Neural cell (in vitro differentiated cells): Measurements from ENCODE around the gene GAB1. TPM values are rescaled to one million over a fixed set of nuclear protein-coding genes. Genes with fewer than 3 reads are reported as not detected.

Experiments used
- H2AFZ ChIP-seq: fragments of 200-600, 300-800 bp; sonication (generic), shearing (Covaris generic); 2 replicates; pipeline ENCODE4 v1.6.0; 2014; ENCODE audit warnings: low read depth, mild to moderate bottlenecking, antibody characterized with exemption, low read length, moderate library complexity
- H3F3A ChIP-seq: fragments of 200-600 bp; shearing (Covaris generic); 2 replicates; pipeline ENCODE4 v1.6.1; 2016; ENCODE audit warnings: mild to moderate bottlenecking, moderate library complexity, mixed read lengths, antibody characterized with exemption, low read length; ENCODE audit not compliant: insufficient read depth, poor library complexity, severe bottlenecking
- H3K27ac ChIP-seq: fragments of 200-600, 300-800 bp; sonication (generic), shearing (Covaris generic); 2 replicates; pipeline ENCODE4 v1.5.1; 2014; ENCODE audit warnings: mild to moderate bottlenecking, low read length, moderate library complexity
- H3K27me3 ChIP-seq: fragments of 300-800, 200-600 bp; sonication (generic), shearing (Covaris generic); 2 replicates; pipeline ENCODE4 v1.6.0; 2014; ENCODE audit warnings: mild to moderate bottlenecking, low read depth, low read length, moderate library complexity; ENCODE audit not compliant: insufficient read depth
- H3K36me3 ChIP-seq: fragments of 300-800, 200-600 bp; sonication (generic), shearing (Covaris generic); 2 replicates; pipeline ENCODE4 v1.5.1; 2014; ENCODE audit warnings: mild to moderate bottlenecking, antibody characterized with exemption, low read length, moderate library complexity; ENCODE audit not compliant: insufficient read depth
- H3K4me2 ChIP-seq: fragments of 300-800, 200-600 bp; sonication (generic), shearing (Covaris generic); 2 replicates; pipeline ENCODE4 v1.6.0; 2014; ENCODE audit warnings: mild to moderate bottlenecking, low read length
- H3K4me3 ChIP-seq: fragments of 300-800, 200-600 bp; sonication (generic), shearing (Covaris generic); 2 replicates; pipeline ENCODE4 v1.5.1; 2014; ENCODE audit warnings: mild to moderate bottlenecking, low read length, moderate library complexity
- H3K79me2 ChIP-seq: fragments of 200-600 bp; shearing (Covaris generic); replicated peaks from 2 replicates; pipeline ENCODE4 v1.6.0; 2014; ENCODE audit warnings: mild to moderate bottlenecking, low read length, moderate library complexity; ENCODE audit not compliant: insufficient read depth
- H3K9ac ChIP-seq: fragments of 300-800, 200-600 bp; sonication (generic), shearing (Covaris generic); 2 replicates; pipeline ENCODE4 v1.6.1; 2016; ENCODE audit warnings: mild to moderate bottlenecking, low read length, mixed read lengths
- H3K9me2 ChIP-seq: fragments of 200-600 bp; shearing (Covaris generic); 2 replicates; pipeline ENCODE4 v1.6.1; 2016; ENCODE audit warnings: mild to moderate bottlenecking, low read length, mixed read lengths; ENCODE audit not compliant: insufficient read depth
- H3K9me3 ChIP-seq: fragments of 200-600, 300-800 bp; sonication (generic), shearing (Covaris generic); 2 replicates; pipeline ENCODE4 v1.6.1; 2016; ENCODE audit warnings: mild to moderate bottlenecking, mixed run types, low read length, moderate library complexity, mixed read lengths
- H4K20me1 ChIP-seq: fragments of 200-600 bp; shearing (Covaris generic); 2 replicates; pipeline ENCODE4 v1.6.1; 2016; ENCODE audit warnings: mild to moderate bottlenecking, mixed run types; ENCODE audit not compliant: insufficient read depth
- CTCF ChIP-seq: fragments of 450-650 bp; IDR thresholded peaks from 2 replicates; pipeline ENCODE4 v1.5.1; 2014; ENCODE audit warnings: antibody characterized with exemption, mild to moderate bottlenecking, moderate library complexity; ENCODE audit not compliant: poor library complexity, severe bottlenecking
- EP300 ChIP-seq: fragments of 450-650 bp; conservative IDR thresholded peaks from 2 replicates; pipeline ENCODE4 v1.6.1; 2014; ENCODE audit warnings: antibody characterized with exemption, mild to moderate bottlenecking, moderate library complexity; ENCODE audit not compliant: poor library complexity, severe bottlenecking
- EZH2 ChIP-seq: fragments of 200-600, 300-800 bp; shearing (Covaris generic), sonication (generic); IDR thresholded peaks from 2 replicates; pipeline ENCODE4 v1.6.1; 2014; ENCODE audit warnings: antibody characterized with exemption, low read length, borderline replicate concordance, mild to moderate bottlenecking; ENCODE audit not compliant: insufficient read depth, poor library complexity, severe bottlenecking
- MXI1 ChIP-seq: fragments of 450-650 bp; conservative IDR thresholded peaks from 2 replicates; pipeline ENCODE4 v1.6.1; 2014; ENCODE audit warnings: antibody characterized with exemption, mild to moderate bottlenecking; ENCODE audit not compliant: poor library complexity, severe bottlenecking
- POLR2AphosphoS5 ChIP-seq: IDR thresholded peaks from 2 replicates; pipeline ENCODE4 v1.6.1; 2012
- RAD21 ChIP-seq: fragments of 450-650 bp; conservative IDR thresholded peaks from 2 replicates; pipeline ENCODE4 v1.6.1; 2014; ENCODE audit warnings: antibody characterized with exemption, mild to moderate bottlenecking, moderate library complexity
- REST ChIP-seq: IDR thresholded peaks from 2 replicates; pipeline ENCODE4 v1.6.1; 2012; ENCODE audit warnings: borderline replicate concordance
- SMC3 ChIP-seq: fragments of 450-650 bp; conservative IDR thresholded peaks from 2 replicates; pipeline ENCODE4 v1.6.1; 2014; ENCODE audit warnings: antibody characterized with exemption, mild to moderate bottlenecking, moderate library complexity; ENCODE audit not compliant: poor library complexity
- TAF1 ChIP-seq: IDR thresholded peaks from 2 replicates; pipeline ENCODE4 v1.6.1; 2012; ENCODE audit warnings: low read depth
- polyA plus RNA-seq: library from polyadenylated mRNA; depleted of rRNA; stranded (reverse); fragments of >200 nt; gene quantifications from 2 replicates; pipeline ENCODE4 v1.2.3, GENCODE V29; 2014

GAB1 gene
- polyA plus RNA-seq, 1 donor from 2014 or later, result 2.4 TPM

DNA sequence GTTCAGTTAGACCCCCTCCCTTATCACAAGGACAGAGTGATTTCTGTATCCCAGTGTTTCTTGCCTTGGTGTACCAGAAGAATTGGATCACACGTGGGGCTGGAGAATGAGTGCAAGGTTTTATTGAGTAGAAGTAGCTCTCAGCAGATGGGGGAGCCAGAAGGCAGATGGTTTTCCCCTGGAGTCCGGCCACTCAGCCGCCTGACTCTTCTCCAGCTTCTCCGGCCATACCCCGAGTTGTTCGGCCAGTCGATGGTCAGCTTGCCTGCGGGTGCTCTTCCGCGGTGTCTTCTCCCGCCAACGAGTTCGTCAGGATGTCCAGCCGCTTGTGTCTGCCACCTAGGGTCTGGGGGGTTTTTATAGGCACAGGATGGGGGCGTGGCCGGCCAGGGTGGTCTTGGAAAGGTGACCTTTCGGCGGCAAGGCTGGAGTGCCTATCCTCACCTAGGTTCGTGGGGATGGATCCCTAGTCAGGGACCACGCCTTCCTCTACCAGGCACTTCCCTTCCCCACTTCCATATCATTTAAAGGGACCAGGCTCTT is 14.5 kb downstream of the GAB1 start:
- H3K9me3 ChIP-seq, result no peaks in the 10 kb centered on the region
- no peak overlapping the region for H3K4me3 ChIP-seq
- no peaks in the 10 kb centered on the region for H3F3A ChIP-seq
- H2AFZ ChIP-seq, result no peak overlapping the region
- no peak overlapping the region for H3K9ac ChIP-seq
- H4K20me1 ChIP-seq, result no peaks in the 10 kb centered on the region
- no peak overlapping the region for H3K27ac ChIP-seq
- peaks cover 3% of the 10 kb centered on the region for H3K79me2 ChIP-seq
- no peaks in the 10 kb centered on the region for H3K27me3 ChIP-seq
- H3K4me2 ChIP-seq, result no peak overlapping the region
- TF ChIP-seq SMC3 (no peak), MXI1 (no peak), TAF1 (no peak), RAD21 (no peak), CTCF (no peak), REST (no peak)
- no peaks in the 10 kb centered on the region for H3K9me2 ChIP-seq
- no peaks in the 10 kb centered on the region for H3K36me3 ChIP-seq

GRCh38 chr4:143351774-143352451 is 15.2 kb downstream of the GAB1 start:
- TF ChIP-seq RAD21 (no peak), POLR2AphosphoS5 (no peak), CTCF (no peak), SMC3 (no peak), EP300 (no peak), REST (no peak), EZH2 (no peak), MXI1 (no peak), TAF1 (no peak)
- H3K4me2 ChIP-seq, result no peak overlapping the region
- H2AFZ ChIP-seq, result no peak overlapping the region
- H3K9me2 ChIP-seq, result no peaks in the 10 kb centered on the region
- no peaks in the 10 kb centered on the region for H3F3A ChIP-seq
- no peaks in the 10 kb centered on the region for H3K27me3 ChIP-seq
- H3K36me3 ChIP-seq, result no peaks in the 10 kb centered on the region
- H3K9me3 ChIP-seq, result no peaks in the 10 kb centered on the region
- H3K27ac ChIP-seq, result no peak overlapping the region
- H3K9ac ChIP-seq, result no peak overlapping the region
- no peak overlapping the region for H3K4me3 ChIP-seq
- no peaks in the 10 kb centered on the region for H4K20me1 ChIP-seq
- peaks cover 3% of the 10 kb centered on the region for H3K79me2 ChIP-seq
